HEK293 (cell line): ENCODE results near the gene HYAL3.

ENCODE experiments used
- CTCF ChIP-seq: fragments of 450-650 bp; formaldehyde crosslinking; IDR thresholded peaks from 2 replicates; pipeline ENCODE4 v1.5.1; 2016; ENCODE audit warnings: missing biosample characterization, missing genetic modification characterization
- GLI2 ChIP-seq: fragments of 450-650 bp; formaldehyde crosslinking; IDR thresholded peaks from 2 replicates; pipeline ENCODE4; 2017; ENCODE audit warnings: missing biosample characterization, missing genetic modification characterization, low read depth, borderline replicate concordance
- MYNN ChIP-seq: fragments of 450-650 bp; formaldehyde crosslinking; IDR thresholded peaks from 2 replicates; pipeline ENCODE4 v1.5.1; 2016; ENCODE audit warnings: missing biosample characterization, missing genetic modification characterization, borderline replicate concordance
- ZBTB7A ChIP-seq: fragments of 450-650 bp; formaldehyde crosslinking; IDR thresholded peaks from 2 replicates; pipeline ENCODE4 v1.5.1; 2016; ENCODE audit warnings: low read depth, missing biosample characterization, missing genetic modification characterization
- ZFP37 ChIP-seq: fragments of 450-650 bp; formaldehyde crosslinking; IDR thresholded peaks from 2 replicates; pipeline ENCODE4 v1.5.1; 2016; ENCODE audit warnings: missing biosample characterization, missing genetic modification characterization
- ZNF280D ChIP-seq: fragments of 450-650 bp; formaldehyde crosslinking; IDR thresholded peaks from 2 replicates; pipeline ENCODE4 v1.5.1; 2016; ENCODE audit warnings: missing biosample characterization, missing genetic modification characterization
- ZNF37A ChIP-seq: fragments of 450-650 bp; IDR thresholded peaks from 2 replicates; pipeline ENCODE4 v1.5.1; 2018; ENCODE audit warnings: missing biosample characterization, missing genetic modification characterization
- ZNF701 ChIP-seq: fragments of 450-650 bp; formaldehyde crosslinking; IDR thresholded peaks from 2 replicates; pipeline ENCODE4 v1.5.1; 2016; ENCODE audit warnings: missing biosample characterization, missing genetic modification characterization
- ZNF747 ChIP-seq: fragments of 450-650 bp; formaldehyde crosslinking; IDR thresholded peaks from 2 replicates; pipeline ENCODE4 v1.5.1; 2016; ENCODE audit warnings: missing biosample characterization, missing genetic modification characterization

- TF ChIP-seq MYNN (tag by site-specific recombination) (no peak), ZNF747 (no peak), ZBTB7A (tag by site-specific recombination) (no peak), GLI2 (tag by site-specific recombination) (no peak), ZNF701 (no peak), CTCF (tag by site-specific recombination) (no peak), ZNF280D (tag by site-specific recombination) (no peak), ZNF37A (no peak), ZFP37 (tag by site-specific recombination) (no peak)
Observed at GRCh38 chr3:50300681-50301254, 1.6 kb upstream of the HYAL3 start.
